ENCODE results near the gene PRKCE. TPM values are rescaled to one million over a fixed set of nuclear protein-coding genes. Genes with fewer than 3 reads are reported as not detected.

Gene PRKCE
- total RNA-seq, 2 donors from 2014 or later, result 7.3 to 20.8 TPM

DNA sequence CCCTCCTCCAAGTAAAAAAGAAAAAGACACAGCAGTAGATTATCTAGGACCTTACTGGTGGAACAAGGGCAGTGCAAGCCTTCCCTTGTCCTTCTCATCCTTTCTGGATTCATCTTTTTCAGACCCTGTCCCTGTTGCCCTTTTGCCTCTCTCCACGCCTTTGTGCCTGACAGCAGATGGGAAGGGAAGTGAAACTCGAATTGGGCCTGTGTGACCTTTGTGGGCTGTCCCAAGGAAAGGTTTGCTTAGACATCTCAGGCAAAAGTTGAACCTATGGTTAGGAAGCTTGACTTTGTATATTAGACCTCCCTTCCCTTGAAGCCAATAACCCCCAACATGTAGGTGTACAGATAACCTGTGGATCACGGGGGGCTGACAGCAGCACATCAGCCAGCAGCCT is 185.3 kb downstream of the PRKCE start:
- 76 to 84% methylated on average over 3 of the region's 3 CpGs for WGBS, 2 donors
- ATAC-seq, result no peak
- no peaks in the 10 kb centered on the region for H3K4me1 ChIP-seq

DNA sequence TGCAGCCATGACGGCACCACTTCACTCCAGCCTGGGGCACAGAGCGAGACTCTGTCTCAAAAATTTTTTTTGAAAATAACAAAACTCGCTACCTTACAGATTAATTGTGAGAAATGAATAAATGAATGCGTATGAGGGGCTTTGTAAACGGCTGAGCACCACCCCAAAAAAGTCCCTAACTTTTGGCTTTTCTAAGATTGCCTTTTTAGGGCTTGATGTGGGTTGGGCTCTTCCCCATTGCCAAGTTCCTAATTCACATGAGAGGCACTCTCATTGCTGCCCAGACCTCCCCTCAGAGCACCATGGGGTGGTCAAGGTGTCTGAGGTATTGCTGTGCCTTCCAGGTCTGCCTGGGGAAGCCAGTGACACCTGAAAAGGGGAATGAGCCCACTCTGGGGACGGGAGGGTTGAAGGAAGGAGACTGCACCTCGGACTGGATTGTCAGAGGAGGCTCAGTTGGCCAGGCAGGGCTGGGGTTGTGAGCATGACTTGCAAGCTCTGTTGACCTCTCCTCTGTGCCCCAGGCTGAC is 186.4 kb downstream of the PRKCE start:
- TF ChIP-seq, protein P1, sequence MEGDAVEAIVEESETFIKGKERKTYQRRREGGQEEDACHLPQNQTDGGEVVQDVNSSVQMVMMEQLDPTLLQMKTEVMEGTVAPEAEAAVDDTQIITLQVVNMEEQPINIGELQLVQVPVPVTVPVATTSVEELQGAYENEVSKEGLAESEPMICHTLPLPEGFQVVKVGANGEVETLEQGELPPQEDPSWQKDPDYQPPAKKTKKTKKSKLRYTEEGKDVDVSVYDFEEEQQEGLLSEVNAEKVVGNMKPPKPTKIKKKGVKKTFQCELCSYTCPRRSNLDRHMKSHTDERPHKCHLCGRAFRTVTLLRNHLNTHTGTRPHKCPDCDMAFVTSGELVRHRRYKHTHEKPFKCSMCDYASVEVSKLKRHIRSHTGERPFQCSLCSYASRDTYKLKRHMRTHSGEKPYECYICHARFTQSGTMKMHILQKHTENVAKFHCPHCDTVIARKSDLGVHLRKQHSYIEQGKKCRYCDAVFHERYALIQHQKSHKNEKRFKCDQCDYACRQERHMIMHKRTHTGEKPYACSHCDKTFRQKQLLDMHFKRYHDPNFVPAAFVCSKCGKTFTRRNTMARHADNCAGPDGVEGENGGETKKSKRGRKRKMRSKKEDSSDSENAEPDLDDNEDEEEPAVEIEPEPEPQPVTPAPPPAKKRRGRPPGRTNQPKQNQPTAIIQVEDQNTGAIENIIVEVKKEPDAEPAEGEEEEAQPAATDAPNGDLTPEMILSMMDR (IDR thresholded peaks at IDR 0.05), result no peak
- no peak for TF ChIP-seq POLR2A (IDR thresholded peaks at IDR 0.05)
- no peaks in the 10 kb centered on the region for H3K9me3 ChIP-seq
- H3K36me3 ChIP-seq (replicated peaks in 1 of 2; ENCODE audit: insufficient read depth in 1 of 2, low read depth in 2 of 2), result no peaks in the 10 kb centered on the region
- DNase-seq (no peak), ATAC-seq (no peak)
- WGBS, 2 donors, result 88 to 95% methylated on average over 7 of the region's 7 CpGs
- intact Hi-C loops (cut with DNase I), result no loop called here
- no peaks in the 10 kb centered on the region for H3K4me1 ChIP-seq
- H3K27me3 ChIP-seq, result no peaks in the 10 kb centered on the region
- H3K4me3 ChIP-seq, result no peak overlapping the region
- H3K27ac ChIP-seq, result no peak overlapping the region

More for the DNA sequence above, 185.3 kb downstream of the PRKCE start:
- intact Hi-C loops (cut with DNase I), result no loop called here
- Histone ChIP-seq H3K4me3 (no peak overlapping the region), H3K27me3 (no peaks in the 10 kb centered on the region), H3K36me3 (replicated peaks in 1 of 2; ENCODE audit: insufficient read depth in 1 of 2, low read depth in 2 of 2) (no peaks in the 10 kb centered on the region), H3K9me3 (no peaks in the 10 kb centered on the region), H3K27ac (no peak overlapping the region)
- TF ChIP-seq POLR2A (IDR thresholded peaks at IDR 0.05), result no peak
- TF ChIP-seq, protein P1 (IDR thresholded peaks at IDR 0.05), result no peak
- DNase-seq, result no peak

DNA sequence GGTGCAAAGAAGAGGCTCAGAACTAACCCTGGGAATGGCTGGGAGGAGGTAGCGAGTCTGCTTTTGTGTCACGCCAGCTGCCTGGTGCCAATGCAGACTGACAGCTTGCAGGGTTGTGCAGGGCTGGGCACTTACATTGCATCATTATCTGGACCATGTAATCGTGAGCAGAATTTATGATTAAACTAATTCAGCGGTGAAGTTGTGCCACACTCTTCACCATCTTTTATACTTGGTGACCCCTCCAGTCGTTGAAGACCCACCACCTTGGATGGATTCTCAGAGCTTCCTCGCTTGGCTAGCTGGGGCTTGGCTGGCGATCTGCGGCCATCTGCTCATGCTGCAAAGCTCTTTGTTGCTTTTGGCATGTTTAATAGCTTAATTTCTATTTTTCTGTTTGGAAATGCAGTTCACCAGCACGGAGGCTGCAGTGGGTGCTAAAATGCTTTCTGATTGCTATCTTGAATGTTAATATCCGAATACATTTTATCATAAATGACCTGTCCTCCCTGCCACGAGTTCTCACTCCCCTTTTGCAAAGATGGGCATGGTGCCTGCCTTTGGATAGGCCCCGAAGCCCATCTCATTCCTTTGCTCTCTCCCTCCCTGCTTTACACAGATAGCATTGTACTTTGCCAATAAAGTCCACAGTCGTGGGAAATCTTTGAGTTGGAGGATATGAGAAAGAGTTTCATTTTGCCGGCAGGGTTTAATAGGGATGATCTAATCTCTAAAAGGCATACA is 188.2 kb downstream of the PRKCE start:
- TF ChIP-seq, protein P1 (IDR thresholded peaks at IDR 0.05), result no peak
- no peak for TF ChIP-seq POLR2A (IDR thresholded peaks at IDR 0.05)
- ATAC-seq (no peak), DNase-seq (no peak)
- Histone ChIP-seq H3K27ac (no peak overlapping the region), H3K4me1 (no peaks in the 10 kb centered on the region), H3K9me3 (no peaks in the 10 kb centered on the region), H3K27me3 (no peaks in the 10 kb centered on the region), H3K4me3 (no peak overlapping the region), H3K36me3 (replicated peaks in 1 of 2; ENCODE audit: insufficient read depth in 1 of 2, low read depth in 2 of 2) (no peaks in the 10 kb centered on the region)
- WGBS, 2 donors, result 60 to 73% methylated on average over 14 of the region's 14 CpGs
- intact Hi-C loops (cut with DNase I), result no loop called here

DNA sequence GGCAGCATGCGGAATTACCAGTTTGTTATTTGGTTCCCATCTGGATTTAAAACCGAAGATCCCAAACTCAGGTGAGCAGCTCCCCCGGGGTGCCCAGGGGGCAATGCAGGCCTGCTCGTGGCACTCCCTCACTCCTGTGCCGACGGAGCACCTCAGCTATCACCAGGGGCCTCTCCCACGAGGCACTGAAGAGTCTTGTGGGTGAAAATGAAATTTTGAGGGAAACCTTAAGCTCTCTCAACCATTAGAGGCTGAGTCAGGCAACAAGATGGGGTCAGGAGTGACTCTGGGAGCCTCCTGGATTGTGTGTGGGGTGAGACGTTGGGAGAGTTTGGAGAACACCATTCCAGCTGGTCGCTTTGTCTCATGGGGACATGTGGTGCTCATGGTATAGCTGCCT is 189.0 kb downstream of the PRKCE start:
- intact Hi-C loops (cut with DNase I), result no loop called here

More for the DNA sequence above, 189.0 kb downstream of the PRKCE start:
- no peak for TF ChIP-seq POLR2A (IDR thresholded peaks at IDR 0.05)
- TF ChIP-seq, protein P1 (IDR thresholded peaks at IDR 0.05), result no peak
- Histone ChIP-seq H3K4me3 (no peak overlapping the region), H3K9me3 (no peaks in the 10 kb centered on the region), H3K36me3 (replicated peaks in 1 of 2; ENCODE audit: insufficient read depth in 1 of 2, low read depth in 2 of 2) (no peaks in the 10 kb centered on the region), H3K4me1 (no peaks in the 10 kb centered on the region), H3K27me3 (no peaks in the 10 kb centered on the region), H3K27ac (no peak overlapping the region)
- DNase-seq, result no peak
- WGBS, 2 donors, result 86 to 88% methylated on average over 7 to 9 of the region's 9 CpGs
- ATAC-seq, result no peak

All from body of pancreas (tissue), 4 donors.